Measurements from ENCODE around the gene GAPVD1. TPM values are rescaled to one million over a fixed set of nuclear protein-coding genes. Genes with fewer than 3 reads are reported as not detected.
"Not testable (repeated sequence)": the region's sequence is repeated elsewhere in the genome, so short reads cannot be mapped to it uniquely, and the experiment has no call there.

The GAPVD1 gene
- total and polyA plus RNA-seq, 12 donors = 6.9 to 40.0 (median 34.5) TPM

- H3K9me3 ChIP-seq = no peaks in the 10 kb centered on the region
- no peak overlapping the region for H3K4me3 ChIP-seq
- H3K27me3 ChIP-seq = no peaks in the 10 kb centered on the region
- H3K4me1 ChIP-seq = no peaks in the 10 kb centered on the region
- ATAC-seq (no peak), DNase-seq (no peak)
- no peaks in the 10 kb centered on the region for H3K36me3 ChIP-seq
- TF ChIP-seq CTCF (IDR thresholded peaks at IDR 0.05) = no peak
- H3K27ac ChIP-seq = no peak overlapping the region
- WGBS, 2 donors = 92 to 93% methylated on average over 12 of the region's 12 CpGs
- intact Hi-C loops (cut with DNase I) = no loop called here
Observed at GRCh38 chr9:125399165-125399564, 137.5 kb downstream of the GAPVD1 start.

- intact Hi-C loops (cut with DNase I) = loop anchor here in 4 of 10 donors (10.0 kb wide), 4 partner anchors 235 to 1095 kb away; no protein-coding TSS in a partner anchor
- Histone ChIP-seq H3K4me3 (no peak overlapping the region), H3K27me3 (no peaks in the 10 kb centered on the region), H3K36me3 (no peaks in the 10 kb centered on the region), H3K9me3 (no peaks in the 10 kb centered on the region), H3K27ac (no peak overlapping the region), H3K4me1 (no peaks in the 10 kb centered on the region)
- ATAC-seq (no peak), DNase-seq (no peak)
- TF ChIP-seq CTCF (IDR thresholded peaks at IDR 0.05) = no peak
- 89 to 92% methylated on average over 20 of the region's 20 CpGs for WGBS, 2 donors
Observed at GRCh38 chr9:125399666-125400065, 138.0 kb downstream of the GAPVD1 start.

- WGBS, 2 donors = 90 to 93% methylated on average over 8 of the region's 8 CpGs
- not testable (repeated sequence) for H3K4me3 ChIP-seq, DNase-seq, H3K27ac ChIP-seq, ATAC-seq, H3K36me3 ChIP-seq, H3K9me3 ChIP-seq, H3K4me1 ChIP-seq, H3K27me3 ChIP-seq
- intact Hi-C loops (cut with DNase I) = loop anchor here in 4 of 10 donors (10.0 kb wide), 4 partner anchors 235 to 1095 kb away; no protein-coding TSS in a partner anchor
Observed at GRCh38 chr9:125400232-125400631, 138.6 kb downstream of the GAPVD1 start.

- WGBS, 2 donors = 80 to 84% methylated on average over 12 of the region's 12 CpGs
- intact Hi-C loops (cut with DNase I) = loop anchor here in 4 of 10 donors (10.0 kb wide), 4 partner anchors 234 to 1094 kb away; no protein-coding TSS in a partner anchor
- no peaks in the 10 kb centered on the region for H3K9me3 ChIP-seq
Observed at GRCh38 chr9:125400725-125401716, 139.4 kb downstream of the GAPVD1 start.

More at GRCh38 chr9:125400725-125401716, 139.4 kb downstream of the GAPVD1 start:
- no peaks in the 10 kb centered on the region for H3K27me3 ChIP-seq
- no peak overlapping the region for H3K27ac ChIP-seq
- no peak overlapping the region for H3K4me3 ChIP-seq
- no peak for TF ChIP-seq CTCF (IDR thresholded peaks at IDR 0.05)
- no peak for ATAC-seq
- H3K36me3 ChIP-seq = no peaks in the 10 kb centered on the region
- no peaks in the 10 kb centered on the region for H3K4me1 ChIP-seq
- no peak for DNase-seq
